Osteocyte (in vitro differentiated cells): ENCODE results near the gene CRYBG2. TPM values are rescaled to one million over a fixed set of nuclear protein-coding genes. Genes with fewer than 3 reads are reported as not detected.

Source experiments
- DNase-seq: peaks from one replicate; pipeline ENCODE4 v3.0.0; 2021; ENCODE audit warnings: mixed read lengths; ENCODE audit not compliant: unreplicated experiment; ENCODE audit errors: extremely low spot score
- H3K27ac Mint-ChIP-seq: one replicate; pipeline ENCODE4 v1.8.0; 2021; ENCODE audit warnings: mild to moderate bottlenecking, mixed read lengths; ENCODE audit not compliant: unreplicated experiment
- H3K27me3 Mint-ChIP-seq: one replicate; pipeline ENCODE4 v1.8.0; 2021; ENCODE audit warnings: mixed read lengths; ENCODE audit not compliant: unreplicated experiment
- H3K36me3 Mint-ChIP-seq: one replicate; pipeline ENCODE4 v1.8.0; 2021; ENCODE audit warnings: mixed read lengths; ENCODE audit not compliant: unreplicated experiment
- H3K4me1 Mint-ChIP-seq: one replicate; pipeline ENCODE4 v1.8.0; 2021; ENCODE audit warnings: mixed read lengths; ENCODE audit not compliant: unreplicated experiment
- H3K4me3 Mint-ChIP-seq: one replicate; pipeline ENCODE4 v1.8.0; 2021; ENCODE audit warnings: mild to moderate bottlenecking, moderate library complexity, mixed read lengths; ENCODE audit not compliant: unreplicated experiment
- H3K9me3 Mint-ChIP-seq: one replicate; pipeline ENCODE4 v1.8.0; 2021; ENCODE audit warnings: mixed read lengths; ENCODE audit not compliant: unreplicated experiment
- CTCF ChIP-seq: fragments of 200-600 bp; sonication (generic); IDR thresholded peaks from 2 replicates; pipeline ENCODE4 v1.5.0; 2021; ENCODE audit warnings: antibody characterized with exemption, mild to moderate bottlenecking, moderate library complexity
- long read RNA-seq: library from polyadenylated mRNA; unstranded; transcript quantifications from one replicate; pipeline ENCODE4 v2.0.0, GENCODE V29; 2021
- total RNA-seq: library from RNA; stranded (reverse); gene quantifications from 2 replicates; pipeline ENCODE4 v1.2.1, GENCODE V29; 2021

CRYBG2 gene
- not detected in 2 replicates for total RNA-seq
- long read RNA-seq, result 0 reads

GRCh38 chr1:26353976-26354820 lies at the start of gene CRYBG2:
CRYBG2 (minus strand) TSS chr1:26354130; CDS start chr1:26346657, 7,473 bp downstream.
- peaks cover 21% of the 10 kb centered on the region for H3K27me3 Mint-ChIP-seq
- H3K9me3 Mint-ChIP-seq, result no peaks in the 10 kb centered on the region
- H3K4me3 Mint-ChIP-seq, result no peak within 1 kb of the TSS
- H3K27ac Mint-ChIP-seq, result no peak within 1 kb of the TSS
- no peak for DNase-seq
- TF ChIP-seq CTCF, result no peak
- H3K36me3 Mint-ChIP-seq, result no peaks in the 10 kb centered on the region
- H3K4me1 Mint-ChIP-seq, result peaks cover 1% of the 10 kb centered on the region

DNA sequence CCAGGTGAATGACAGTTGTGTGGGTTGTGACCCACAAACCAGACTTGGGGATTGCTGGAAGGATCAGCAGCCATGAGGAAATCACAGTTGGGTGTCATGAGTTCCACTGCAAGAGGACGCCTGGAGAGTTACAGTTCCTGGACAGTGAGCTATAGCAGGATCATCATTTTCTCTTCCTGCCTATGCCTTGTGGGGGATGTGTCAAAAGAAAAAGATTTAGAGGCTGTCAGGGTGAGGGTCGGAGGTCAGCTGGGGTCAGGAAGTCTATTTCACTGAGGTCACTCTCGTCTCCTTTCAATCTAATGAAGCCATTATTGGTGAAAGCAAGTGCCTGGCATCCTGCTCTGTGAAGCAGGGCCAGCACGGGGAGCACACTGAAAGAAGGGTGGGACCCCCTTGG lies 49.7 kb upstream of the CRYBG2 start:
- Mint-ChIP-seq H3K9me3 (no peaks in the 10 kb centered on the region), H3K27ac (no peak overlapping the region), H3K36me3 (no peaks in the 10 kb centered on the region), H3K27me3 (peaks cover 5% of the 10 kb centered on the region), H3K4me3 (no peak overlapping the region), H3K4me1 (peaks cover 4% of the 10 kb centered on the region)
- TF ChIP-seq CTCF, result no peak
- no peak for DNase-seq

DNA sequence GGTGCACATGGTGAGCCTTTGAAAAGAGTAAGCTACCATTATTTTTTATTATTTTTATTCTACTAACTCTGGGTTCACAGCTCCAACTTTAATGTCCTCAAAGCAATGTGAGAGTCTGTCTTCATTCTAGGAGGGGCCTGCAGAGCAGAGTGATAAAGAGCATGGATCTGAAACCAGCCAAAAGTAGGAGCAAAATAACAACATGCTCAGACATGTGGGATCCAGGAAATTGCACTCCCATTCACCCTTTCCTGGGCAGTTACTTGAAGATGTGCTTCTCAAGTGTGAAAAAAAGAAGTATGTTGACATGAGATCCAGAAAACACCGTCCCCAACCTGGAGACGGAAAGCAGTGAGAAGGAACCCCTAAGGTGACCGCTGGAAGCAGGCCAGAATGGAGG lies 48.0 kb upstream of the CRYBG2 start:
- Mint-ChIP-seq H3K4me3 (no peak overlapping the region), H3K27ac (no peak overlapping the region), H3K4me1 (peaks cover 3% of the 10 kb centered on the region), H3K36me3 (no peaks in the 10 kb centered on the region), H3K9me3 (no peaks in the 10 kb centered on the region), H3K27me3 (peaks cover 3% of the 10 kb centered on the region)
- TF ChIP-seq CTCF, result no peak
- no peak for DNase-seq

GRCh38 chr1:26399034-26399433 lies 45.1 kb upstream of the CRYBG2 start:
- Mint-ChIP-seq H3K4me1 (no peaks in the 10 kb centered on the region), H3K36me3 (no peaks in the 10 kb centered on the region), H3K27me3 (peaks cover 3% of the 10 kb centered on the region), H3K9me3 (no peaks in the 10 kb centered on the region), H3K4me3 (no peak overlapping the region), H3K27ac (no peak overlapping the region)
- TF ChIP-seq CTCF, result no peak
- DNase-seq, result no peak

- H3K27ac Mint-ChIP-seq, result no peak overlapping the region
- H3K4me1 Mint-ChIP-seq, result no peaks in the 10 kb centered on the region
- H3K9me3 Mint-ChIP-seq, result no peaks in the 10 kb centered on the region
- no peak for DNase-seq
- no peaks in the 10 kb centered on the region for H3K27me3 Mint-ChIP-seq
- H3K4me3 Mint-ChIP-seq, result no peak overlapping the region
- no peak for TF ChIP-seq CTCF
- no peaks in the 10 kb centered on the region for H3K36me3 Mint-ChIP-seq
Measured at GRCh38 chr1:26395754-26396153, 41.8 kb upstream of the CRYBG2 start.
